Measurements from ENCODE around the gene ZNHIT6. TPM values are rescaled to one million over a fixed set of nuclear protein-coding genes. Genes with fewer than 3 reads are reported as not detected.

Gene ZNHIT6
- polyA plus RNA-seq, 1 of the 3 experiments (the other 2 are of a cell fraction) = 7.7 TPM

DNA sequence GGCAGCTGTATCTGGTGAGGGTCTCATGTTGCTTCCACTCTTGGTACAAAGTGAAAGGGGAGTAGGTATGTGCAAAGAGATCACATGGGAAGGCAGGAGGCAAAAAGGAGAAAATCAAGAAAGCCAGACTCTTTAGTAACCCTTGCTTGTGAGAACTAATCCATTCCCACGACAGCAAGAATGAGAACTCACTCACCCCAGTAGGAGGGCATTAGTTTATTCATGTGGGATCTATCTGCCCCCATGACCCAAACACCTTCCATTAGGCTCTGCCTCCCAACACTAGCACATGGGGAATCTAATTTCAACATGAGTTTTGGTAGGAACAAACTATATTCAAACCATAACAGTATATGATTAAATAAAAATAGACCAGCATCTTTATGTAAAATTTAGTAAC lies 57.6 kb downstream of the ZNHIT6 start:
- no peaks in the 10 kb centered on the region for H3K79me2 ChIP-seq (ENCODE audit: insufficient read depth)
- no peak overlapping the region for H3K4me2 ChIP-seq
- 100% methylated on average over 1 of the region's 1 CpG for WGBS (ENCODE audit: low lambda C conversion rate)
- POLR2A ChIA-PET = no interaction called here
- no peak overlapping the region for H3K4me3 ChIP-seq (ENCODE audit: low read depth in 2 of 2, low read length in 1 of 2)
- CTCF ChIA-PET = no interaction called here
- no peak overlapping the region for H3K9ac ChIP-seq
- H3K27ac ChIP-seq (ENCODE audit: low read depth in 2 of 2, low read length in 1 of 2) = no peak overlapping the region
- peaks cover 5% of the 10 kb centered on the region; the same call in 1 of the 2 replicates for H3K9me2 ChIP-seq
- H3K9me3 ChIP-seq = peaks cover 12% of the 10 kb centered on the region; the same call in 1 of the 2 replicates
- H3K36me3 ChIP-seq (replicated peaks in 1 of 2; ENCODE audit: control insufficient read depth in 1 of 2, insufficient read depth in 2 of 2, low read length in 1 of 2) = peaks cover 16 to 46% of the 10 kb centered on the region in 2 experiments
- H4K20me1 ChIP-seq (ENCODE audit: insufficient read depth) = no peaks in the 10 kb centered on the region
- no peaks in the 10 kb centered on the region for H3K27me3 ChIP-seq (ENCODE audit: insufficient read depth)
- no peak for TF ChIP-seq NRF1 (IDR thresholded peaks at IDR 0.05; ENCODE audit: low read depth, low read length)
- TF ChIP-seq RAD21 (IDR thresholded peaks at IDR 0.05; ENCODE audit: low read length) = no peak
- TF ChIP-seq, protein P1, sequence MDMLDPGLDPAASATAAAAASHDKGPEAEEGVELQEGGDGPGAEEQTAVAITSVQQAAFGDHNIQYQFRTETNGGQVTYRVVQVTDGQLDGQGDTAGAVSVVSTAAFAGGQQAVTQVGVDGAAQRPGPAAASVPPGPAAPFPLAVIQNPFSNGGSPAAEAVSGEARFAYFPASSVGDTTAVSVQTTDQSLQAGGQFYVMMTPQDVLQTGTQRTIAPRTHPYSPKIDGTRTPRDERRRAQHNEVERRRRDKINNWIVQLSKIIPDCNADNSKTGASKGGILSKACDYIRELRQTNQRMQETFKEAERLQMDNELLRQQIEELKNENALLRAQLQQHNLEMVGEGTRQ (IDR thresholded peaks at IDR 0.05; ENCODE audit: borderline replicate concordance, low read depth, low read length) = no peak
- TF ChIP-seq NFIC (IDR thresholded peaks at IDR 0.05; ENCODE audit: borderline replicate concordance) = no peak
- no peak for TF ChIP-seq EP300 (IDR thresholded peaks at IDR 0.05; ENCODE audit: borderline replicate concordance in 1 of 2, low read depth in 1 of 2, low read length in 1 of 2)
- TF ChIP-seq RFX5 (IDR thresholded peaks at IDR 0.05; ENCODE audit: low read length) = no peak
- no peak for TF ChIP-seq TEAD4 (IDR thresholded peaks at IDR 0.05; ENCODE audit: borderline replicate concordance, insufficient read depth)
- TF ChIP-seq GABPA (IDR thresholded peaks at IDR 0.05; ENCODE audit: low read depth) = no peak
- TF ChIP-seq, protein P2, sequence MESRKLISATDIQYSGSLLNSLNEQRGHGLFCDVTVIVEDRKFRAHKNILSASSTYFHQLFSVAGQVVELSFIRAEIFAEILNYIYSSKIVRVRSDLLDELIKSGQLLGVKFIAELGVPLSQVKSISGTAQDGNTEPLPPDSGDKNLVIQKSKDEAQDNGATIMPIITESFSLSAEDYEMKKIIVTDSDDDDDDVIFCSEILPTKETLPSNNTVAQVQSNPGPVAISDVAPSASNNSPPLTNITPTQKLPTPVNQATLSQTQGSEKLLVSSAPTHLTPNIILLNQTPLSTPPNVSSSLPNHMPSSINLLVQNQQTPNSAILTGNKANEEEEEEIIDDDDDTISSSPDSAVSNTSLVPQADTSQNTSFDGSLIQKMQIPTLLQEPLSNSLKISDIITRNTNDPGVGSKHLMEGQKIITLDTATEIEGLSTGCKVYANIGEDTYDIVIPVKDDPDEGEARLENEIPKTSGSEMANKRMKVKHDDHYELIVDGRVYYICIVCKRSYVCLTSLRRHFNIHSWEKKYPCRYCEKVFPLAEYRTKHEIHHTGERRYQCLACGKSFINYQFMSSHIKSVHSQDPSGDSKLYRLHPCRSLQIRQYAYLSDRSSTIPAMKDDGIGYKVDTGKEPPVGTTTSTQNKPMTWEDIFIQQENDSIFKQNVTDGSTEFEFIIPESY (IDR thresholded peaks at IDR 0.05; ENCODE audit: borderline replicate concordance, low read depth) = no peak
- TF ChIP-seq, protein P3, sequence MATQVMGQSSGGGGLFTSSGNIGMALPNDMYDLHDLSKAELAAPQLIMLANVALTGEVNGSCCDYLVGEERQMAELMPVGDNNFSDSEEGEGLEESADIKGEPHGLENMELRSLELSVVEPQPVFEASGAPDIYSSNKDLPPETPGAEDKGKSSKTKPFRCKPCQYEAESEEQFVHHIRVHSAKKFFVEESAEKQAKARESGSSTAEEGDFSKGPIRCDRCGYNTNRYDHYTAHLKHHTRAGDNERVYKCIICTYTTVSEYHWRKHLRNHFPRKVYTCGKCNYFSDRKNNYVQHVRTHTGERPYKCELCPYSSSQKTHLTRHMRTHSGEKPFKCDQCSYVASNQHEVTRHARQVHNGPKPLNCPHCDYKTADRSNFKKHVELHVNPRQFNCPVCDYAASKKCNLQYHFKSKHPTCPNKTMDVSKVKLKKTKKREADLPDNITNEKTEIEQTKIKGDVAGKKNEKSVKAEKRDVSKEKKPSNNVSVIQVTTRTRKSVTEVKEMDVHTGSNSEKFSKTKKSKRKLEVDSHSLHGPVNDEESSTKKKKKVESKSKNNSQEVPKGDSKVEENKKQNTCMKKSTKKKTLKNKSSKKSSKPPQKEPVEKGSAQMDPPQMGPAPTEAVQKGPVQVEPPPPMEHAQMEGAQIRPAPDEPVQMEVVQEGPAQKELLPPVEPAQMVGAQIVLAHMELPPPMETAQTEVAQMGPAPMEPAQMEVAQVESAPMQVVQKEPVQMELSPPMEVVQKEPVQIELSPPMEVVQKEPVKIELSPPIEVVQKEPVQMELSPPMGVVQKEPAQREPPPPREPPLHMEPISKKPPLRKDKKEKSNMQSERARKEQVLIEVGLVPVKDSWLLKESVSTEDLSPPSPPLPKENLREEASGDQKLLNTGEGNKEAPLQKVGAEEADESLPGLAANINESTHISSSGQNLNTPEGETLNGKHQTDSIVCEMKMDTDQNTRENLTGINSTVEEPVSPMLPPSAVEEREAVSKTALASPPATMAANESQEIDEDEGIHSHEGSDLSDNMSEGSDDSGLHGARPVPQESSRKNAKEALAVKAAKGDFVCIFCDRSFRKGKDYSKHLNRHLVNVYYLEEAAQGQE (IDR thresholded peaks at IDR 0.05; ENCODE audit: low read depth, low read length) = no peak
- TF ChIP-seq MEF2A (IDR thresholded peaks at IDR 0.05; ENCODE audit: borderline replicate concordance, low read depth) = no peak
- no peak for TF ChIP-seq TAF1 (IDR thresholded peaks at IDR 0.05; ENCODE audit: borderline replicate concordance, low read depth, low read length)
- no peak for TF ChIP-seq GATA2 (CRISPR knock-in tag; IDR thresholded peaks at IDR 0.05)
- TF ChIP-seq FOXM1 (IDR thresholded peaks at IDR 0.05; ENCODE audit: low read depth) = no peak
- no peak for TF ChIP-seq SIN3A (IDR thresholded peaks at IDR 0.05; ENCODE audit: borderline replicate concordance, low read depth, low read length)
- TF ChIP-seq MXI1 (IDR thresholded peaks at IDR 0.05; ENCODE audit: low read depth, low read length) = no peak
- TF ChIP-seq RCOR1 (IDR thresholded peaks at IDR 0.05; ENCODE audit: low read length) = no peak
- TF ChIP-seq CHD2 (IDR thresholded peaks at IDR 0.05; ENCODE audit: low read length, partially characterized antibody) = no peak
- no peak for TF ChIP-seq JUND (IDR thresholded peaks at IDR 0.05)
- DNase-seq = no peak
- no peaks in the 10 kb centered on the region for H3F3A ChIP-seq (replicated peaks; ENCODE audit: insufficient read depth)
- no peaks in the 10 kb centered on the region for H3K4me1 ChIP-seq (ENCODE audit: control insufficient read depth in 1 of 2, insufficient read depth in 2 of 2, low read depth in 1 of 2, low read length in 1 of 2)
- H2AFZ ChIP-seq (ENCODE audit: low read depth) = no peak overlapping the region

Data from SK-N-SH (cell line).